HepG2 (cell line): Measurements from ENCODE around the gene SLC26A2. TPM values are rescaled to one million over a fixed set of nuclear protein-coding genes. Genes with fewer than 3 reads are reported as not detected.

Experiments
- CENPX ChIP-seq: sonication (generic); formaldehyde crosslinking; IDR thresholded peaks from 2 replicates; pipeline ENCODE4 v1.9.0; 2021; ENCODE audit warnings: mild to moderate bottlenecking, missing genetic modification reagents, moderate library complexity
- CHCHD3 ChIP-seq: sonication (generic); formaldehyde crosslinking; IDR thresholded peaks from 2 replicates; pipeline ENCODE4 v1.8.0; 2022; ENCODE audit warnings: mild to moderate bottlenecking, missing genetic modification reagents, moderate library complexity
- KDM5B ChIP-seq: sonication (generic); formaldehyde crosslinking; IDR thresholded peaks from 2 replicates; pipeline ENCODE4 v1.4.0; 2020; ENCODE audit warnings: missing genetic modification reagents, mild to moderate bottlenecking, borderline replicate concordance
- KIAA2018 ChIP-seq: sonication (generic); formaldehyde crosslinking; IDR thresholded peaks from 2 replicates; pipeline ENCODE4 v1.5.0; 2020; ENCODE audit warnings: mild to moderate bottlenecking, missing genetic modification reagents, borderline replicate concordance
- RFXAP ChIP-seq: sonication (generic); formaldehyde crosslinking; IDR thresholded peaks from 2 replicates; pipeline ENCODE4 v1.4.0; 2020; ENCODE audit warnings: missing genetic modification reagents, borderline replicate concordance
- TERF1 ChIP-seq: sonication (generic); formaldehyde crosslinking; IDR thresholded peaks from 2 replicates; pipeline ENCODE4 v1.8.0; 2022; ENCODE audit warnings: mild to moderate bottlenecking, missing genetic modification reagents, moderate library complexity
- ZBTB8A ChIP-seq: sonication (generic); formaldehyde crosslinking; IDR thresholded peaks from 2 replicates; pipeline ENCODE4 v1.4.0; 2020; ENCODE audit warnings: mild to moderate bottlenecking, low read depth, missing genetic modification reagents, borderline replicate concordance
- ZNF12 ChIP-seq: sonication (generic); formaldehyde crosslinking; IDR thresholded peaks from 2 replicates; pipeline ENCODE4 v1.5.0; 2020; ENCODE audit warnings: missing genetic modification reagents
- ZNF136 ChIP-seq: sonication (generic); formaldehyde crosslinking; IDR thresholded peaks from 2 replicates; pipeline ENCODE4 v1.8.1; 2022; ENCODE audit warnings: low read depth, mild to moderate bottlenecking, moderate library complexity, missing genetic modification reagents
- polyA plus RNA-seq, 8 experiments: library from polyadenylated mRNA; depleted of rRNA in 3 of 8; stranded (reverse) in 7 of 8; unstranded in 1 of 8; fragments of >200 nt; fragmentation: Illumina TruSeq in 4 of 8; extraction: Trizol in 4 of 8; gene quantifications; 2 replicates each; pipeline versions ENCODE4 v1.2.1 to v1.2.3, GENCODE V29; 2011 to 2016; ENCODE audit warnings: low read depth in 4 of 8, missing spikeins in 1 of 8, mixed read lengths in 1 of 8; ENCODE audit not compliant: insufficient read depth in 1 of 8
- total RNA-seq, 5 experiments: library from RNA; depleted of rRNA; stranded (reverse); fragments of >200 nt; fragmentation: Illumina TruSeq; extraction: Trizol; gene quantifications; 2 replicates each; pipeline ENCODE4 v1.2.3, GENCODE V29; 2016; ENCODE audit warnings: low read depth in 1 of 5
- TF ChIP-seq, protein P1 (sequence below): sonication (generic); formaldehyde crosslinking; IDR thresholded peaks from 2 replicates; pipeline ENCODE4 v1.4.0; 2020; ENCODE audit warnings: missing genetic modification reagents, mild to moderate bottlenecking, borderline replicate concordance
- TF ChIP-seq, protein P2 (sequence below): sonication (generic); formaldehyde crosslinking; IDR thresholded peaks from 2 replicates; pipeline ENCODE4 v1.8.0; 2023; ENCODE audit warnings: mild to moderate bottlenecking, missing genetic modification reagents

SLC26A2 gene
- total and polyA plus RNA-seq, 2 of the 13 experiments (the other 11 are each of a cell fraction or from before 2014, with no cell fraction given), result 2.2 to 7.9 TPM

- TF ChIP-seq, protein P1, sequence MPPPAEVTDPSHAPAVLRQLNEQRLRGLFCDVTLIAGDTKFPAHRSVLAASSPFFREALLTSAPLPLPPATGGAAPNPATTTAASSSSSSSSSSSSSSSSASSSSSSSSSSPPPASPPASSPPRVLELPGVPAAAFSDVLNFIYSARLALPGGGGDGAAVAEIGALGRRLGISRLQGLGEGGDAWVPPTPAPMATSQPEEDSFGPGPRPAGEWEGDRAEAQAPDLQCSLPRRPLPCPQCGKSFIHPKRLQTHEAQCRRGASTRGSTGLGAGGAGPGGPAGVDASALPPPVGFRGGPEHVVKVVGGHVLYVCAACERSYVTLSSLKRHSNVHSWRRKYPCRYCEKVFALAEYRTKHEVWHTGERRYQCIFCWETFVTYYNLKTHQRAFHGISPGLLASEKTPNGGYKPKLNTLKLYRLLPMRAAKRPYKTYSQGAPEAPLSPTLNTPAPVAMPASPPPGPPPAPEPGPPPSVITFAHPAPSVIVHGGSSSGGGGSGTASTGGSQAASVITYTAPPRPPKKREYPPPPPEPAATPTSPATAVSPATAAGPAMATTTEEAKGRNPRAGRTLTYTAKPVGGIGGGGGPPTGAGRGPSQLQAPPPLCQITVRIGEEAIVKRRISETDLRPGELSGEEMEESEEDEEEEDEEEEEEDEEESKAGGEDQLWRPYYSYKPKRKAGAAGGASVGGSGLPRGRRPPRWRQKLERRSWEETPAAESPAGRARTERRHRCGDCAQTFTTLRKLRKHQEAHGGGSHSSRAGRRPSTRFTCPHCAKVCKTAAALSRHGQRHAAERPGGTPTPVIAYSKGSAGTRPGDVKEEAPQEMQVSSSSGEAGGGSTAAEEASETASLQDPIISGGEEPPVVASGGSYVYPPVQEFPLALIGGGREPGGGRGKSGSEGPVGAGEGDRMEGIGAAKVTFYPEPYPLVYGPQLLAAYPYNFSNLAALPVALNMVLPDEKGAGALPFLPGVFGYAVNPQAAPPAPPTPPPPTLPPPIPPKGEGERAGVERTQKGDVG, result no peak
- TF ChIP-seq KIAA2018 (CRISPR knock-in tag), result no peak
- no peak for TF ChIP-seq CHCHD3
- TF ChIP-seq ZNF12, result no peak
- TF ChIP-seq TERF1 (CRISPR knock-in tag), result no peak
- no peak for TF ChIP-seq ZBTB8A
- no peak for TF ChIP-seq RFXAP
- TF ChIP-seq ZNF136 (CRISPR knock-in tag), result no peak
- no peak for TF ChIP-seq CENPX (CRISPR knock-in tag)
- TF ChIP-seq, protein P2, sequence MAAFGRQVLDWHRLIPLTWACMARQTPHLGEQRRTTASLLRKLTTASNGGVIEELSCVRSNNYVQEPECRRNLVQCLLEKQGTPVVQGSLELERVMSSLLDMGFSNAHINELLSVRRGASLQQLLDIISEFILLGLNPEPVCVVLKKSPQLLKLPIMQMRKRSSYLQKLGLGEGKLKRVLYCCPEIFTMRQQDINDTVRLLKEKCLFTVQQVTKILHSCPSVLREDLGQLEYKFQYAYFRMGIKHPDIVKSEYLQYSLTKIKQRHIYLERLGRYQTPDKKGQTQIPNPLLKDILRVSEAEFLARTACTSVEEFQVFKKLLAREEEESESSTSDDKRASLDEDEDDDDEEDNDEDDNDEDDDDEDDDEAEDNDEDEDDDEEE (CRISPR knock-in tag), result no peak
- TF ChIP-seq KDM5B (CRISPR knock-in tag), result no peak
Measured at GRCh38 chr5:149951138-149951749, 9.3 kb upstream of the SLC26A2 start (continued).
